Heart left ventricle (tissue), 13 donors: ENCODE results near the gene ADAM21.

Experiments used
- POLR2A ChIP-seq, 2 donors: fragments of 450-650 bp; IDR thresholded peaks; one replicate each; pipeline ENCODE4 v1.6.1; 2017; ENCODE audit warnings: antibody characterized with exemption in 2 of 2, mild to moderate bottlenecking in 2 of 2, moderate library complexity in 2 of 2
- TF ChIP-seq, protein P1 (sequence below), 12 donors: fragments of 200-600 bp; sonication (generic) in 4 of 12; IDR thresholded peaks; one replicate each; pipeline versions ENCODE4 v1.5.0 to v1.8.0; 2018 to 2022; ENCODE audit warnings: antibody characterized with exemption in 12 of 12, mild to moderate bottlenecking in 5 of 12
- donor health status: ischemic (EF 13 %, LVEDD 7.1; RV severe dilation, severe dysfunction).
- donor health status: DM: no; HTN: yes; CAD: no.
- donor health status: DM: no; HTN: no; CAD: no.
- donor health status: ischemic (EF 25% LVEDD 6.9; RV normal size, moderate dysfunction).
- donor health status: ischemic (EF 25% LVEDD 5.7; RV mildly dilated, moderate dysfunction).
- donor health status: ischemic (EF 35%, LVEDD 5.7; RV mildly dilated, moderate dysfunction).
- donor health status: nonischemic (EF 11% LVEDD 7.7; RV severe dilation, severe dysfunction).
- donor health status: DM: yes; HTN: yes; CAD: no.
- donor health status: PGD.
- donor health status: ischemic (EF 29% LVEDD 5.4; RV normal size, mild dysfunction).
- donor health status: nonischemic (EF 23%, LVEDD 6.1; RV moderate dilation, normal function).

DNA sequence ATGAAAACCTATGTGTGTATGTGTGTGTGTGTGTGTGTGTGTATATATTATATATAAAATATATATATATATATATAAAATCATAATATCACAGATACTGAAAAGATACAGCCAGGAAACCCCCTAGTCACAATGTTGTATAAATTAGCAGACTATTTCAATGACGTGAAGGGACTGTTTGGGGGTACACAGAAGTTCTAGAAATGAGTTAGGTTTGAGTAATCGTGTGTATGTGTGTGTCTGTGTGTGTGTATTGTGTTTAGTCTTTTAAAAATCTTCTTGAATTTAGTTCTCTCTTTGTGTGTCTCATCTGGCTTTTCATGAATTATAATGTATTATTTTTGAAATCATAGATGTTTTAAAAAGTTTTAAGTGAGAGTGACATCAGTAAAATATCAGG lies 21.9 kb downstream of the ADAM21 start:
- TF ChIP-seq, protein P1, sequence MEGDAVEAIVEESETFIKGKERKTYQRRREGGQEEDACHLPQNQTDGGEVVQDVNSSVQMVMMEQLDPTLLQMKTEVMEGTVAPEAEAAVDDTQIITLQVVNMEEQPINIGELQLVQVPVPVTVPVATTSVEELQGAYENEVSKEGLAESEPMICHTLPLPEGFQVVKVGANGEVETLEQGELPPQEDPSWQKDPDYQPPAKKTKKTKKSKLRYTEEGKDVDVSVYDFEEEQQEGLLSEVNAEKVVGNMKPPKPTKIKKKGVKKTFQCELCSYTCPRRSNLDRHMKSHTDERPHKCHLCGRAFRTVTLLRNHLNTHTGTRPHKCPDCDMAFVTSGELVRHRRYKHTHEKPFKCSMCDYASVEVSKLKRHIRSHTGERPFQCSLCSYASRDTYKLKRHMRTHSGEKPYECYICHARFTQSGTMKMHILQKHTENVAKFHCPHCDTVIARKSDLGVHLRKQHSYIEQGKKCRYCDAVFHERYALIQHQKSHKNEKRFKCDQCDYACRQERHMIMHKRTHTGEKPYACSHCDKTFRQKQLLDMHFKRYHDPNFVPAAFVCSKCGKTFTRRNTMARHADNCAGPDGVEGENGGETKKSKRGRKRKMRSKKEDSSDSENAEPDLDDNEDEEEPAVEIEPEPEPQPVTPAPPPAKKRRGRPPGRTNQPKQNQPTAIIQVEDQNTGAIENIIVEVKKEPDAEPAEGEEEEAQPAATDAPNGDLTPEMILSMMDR (IDR thresholded peaks at IDR 0.05): no peak
- no peak for TF ChIP-seq POLR2A (IDR thresholded peaks at IDR 0.05)
